ENCODE measurements around the gene SHISAL2A. TPM values are rescaled to one million over a fixed set of nuclear protein-coding genes. Genes with fewer than 3 reads are reported as not detected.
"Not testable (repeated sequence)": the region's sequence is repeated elsewhere in the genome, so short reads cannot be mapped to it uniquely, and the experiment has no call there.

SHISAL2A gene
- polyA plus RNA-seq, 1 donor (not counting 4 experiments of a cell fraction or from before 2014, with no cell fraction given): 0.04 TPM

- Histone ChIP-seq H3K79me2 (ENCODE audit: control insufficient read depth, insufficient read depth, low read length) (no peaks in the 10 kb centered on the region), H2AFZ (ENCODE audit: control insufficient read depth, low read length) (no peak overlapping the region), H3K36me3 (ENCODE audit: control insufficient read depth in 2 of 2, extremely low read depth in 1 of 2, insufficient read depth in 2 of 2, low read length in 2 of 2) (peaks cover 12 to 13% of the 10 kb centered on the region in 2 experiments), H4K20me1 (ENCODE audit: control insufficient read depth, extremely low read depth, insufficient read depth, low read length) (no peaks in the 10 kb centered on the region), H3K9ac (ENCODE audit: control insufficient read depth, extremely low read depth, insufficient read depth, low read length) (no peak overlapping the region), H3K27ac (ENCODE audit: control insufficient read depth, insufficient read depth, low read length) (no peak overlapping the region), H3K27me3 (ENCODE audit: control insufficient read depth, extremely low read depth, insufficient read depth, low read length) (no peaks in the 10 kb centered on the region), H3K9me3 (ENCODE audit: control insufficient read depth, low read depth, low read length) (no peaks in the 10 kb centered on the region), H3K9me1 (ENCODE audit: control insufficient read depth, extremely low read depth, insufficient read depth, low read length) (no peaks in the 10 kb centered on the region), H3K4me2 (ENCODE audit: control insufficient read depth, extremely low read depth, insufficient read depth, low read depth, low read length) (no peak overlapping the region), H3K4me3 (ENCODE audit: control insufficient read depth in 2 of 3, extremely low read depth in 1 of 3, insufficient read depth in 2 of 3, low read depth in 1 of 3, low read length in 3 of 3) (no peak overlapping the region), H3K4me1 (ENCODE audit: control insufficient read depth, extremely low read depth, insufficient read depth, low read length) (no peaks in the 10 kb centered on the region)
- no peak for DNase-seq (ENCODE audit: low read depth, low spot score)
- dilution Hi-C loops (cut with MboI; ENCODE audit: extremely low pct_ligation_motif_present, low sequenced_read_pairs): no loop called here
- TF ChIP-seq EZH2 (IDR thresholded peaks at IDR 0.05; ENCODE audit: low read length): no peak
- TF ChIP-seq CTCF (optimal IDR thresholded peaks at IDR 0.05 in 1 of 3, IDR thresholded peaks at IDR 0.05 in 1 of 3, conservative IDR thresholded peaks at IDR 0.05 in 1 of 3; ENCODE audit: extremely low read depth in 1 of 3, insufficient read depth in 2 of 3, low read length in 3 of 3): no peak
- FAIRE-seq: no peak
These were observed 51.6 kb downstream of the SHISAL2A start for GRCh38 chr1:52684545-52684944.

- peaks cover 12 to 15% of the 10 kb centered on the region in 2 experiments for H3K36me3 ChIP-seq (ENCODE audit: control insufficient read depth in 2 of 2, extremely low read depth in 1 of 2, insufficient read depth in 2 of 2, low read length in 2 of 2)
- H3K4me2 ChIP-seq (ENCODE audit: control insufficient read depth, extremely low read depth, insufficient read depth, low read depth, low read length); H3K4me1 ChIP-seq (ENCODE audit: control insufficient read depth, extremely low read depth, insufficient read depth, low read length); FAIRE-seq; H3K9me3 ChIP-seq (ENCODE audit: control insufficient read depth, low read depth, low read length); H3K9me1 ChIP-seq (ENCODE audit: control insufficient read depth, extremely low read depth, insufficient read depth, low read length); H3K9ac ChIP-seq (ENCODE audit: control insufficient read depth, extremely low read depth, insufficient read depth, low read length); DNase-seq (ENCODE audit: low read depth, low spot score); H3K4me3 ChIP-seq (ENCODE audit: control insufficient read depth in 2 of 3, extremely low read depth in 1 of 3, insufficient read depth in 2 of 3, low read depth in 1 of 3, low read length in 3 of 3); H3K27me3 ChIP-seq (ENCODE audit: control insufficient read depth, extremely low read depth, insufficient read depth, low read length); H3K27ac ChIP-seq (ENCODE audit: control insufficient read depth, insufficient read depth, low read length); H4K20me1 ChIP-seq (ENCODE audit: control insufficient read depth, extremely low read depth, insufficient read depth, low read length); dilution Hi-C loops (cut with MboI; ENCODE audit: extremely low pct_ligation_motif_present, low sequenced_read_pairs); H3K79me2 ChIP-seq (ENCODE audit: control insufficient read depth, insufficient read depth, low read length); H2AFZ ChIP-seq (ENCODE audit: control insufficient read depth, low read length): not testable (repeated sequence)
- TF ChIP-seq CTCF (optimal IDR thresholded peaks at IDR 0.05 in 1 of 3, IDR thresholded peaks at IDR 0.05 in 1 of 3, conservative IDR thresholded peaks at IDR 0.05 in 1 of 3; ENCODE audit: extremely low read depth in 1 of 3, insufficient read depth in 2 of 3, low read length in 3 of 3): peak; percentile 66 to 76 (median 69)
These were observed 53.3 kb downstream of the SHISAL2A start for GRCh38 chr1:52686261-52686751.
